Loucy (cell line): ENCODE results near the gene NARS2.

Experiments
- H2AFZ ChIP-seq: fragments of 200-600 bp; sonication (generic); 2 replicates; pipeline ENCODE4 v1.6.0; 2016; ENCODE audit warnings: antibody characterized with exemption, mild to moderate bottlenecking, low read length, moderate library complexity
- H3F3A ChIP-seq: fragments of 200-600 bp; 2 replicates; pipeline ENCODE4 v1.6.0; 2016; ENCODE audit warnings: antibody characterized with exemption, low read depth, mild to moderate bottlenecking
- H3K27me3 ChIP-seq: fragments of 200-600 bp; sonication (generic); 2 replicates; pipeline ENCODE4 v1.6.1; 2014; ENCODE audit warnings: low read length, mild to moderate bottlenecking; ENCODE audit not compliant: insufficient read depth, poor library complexity, severe bottlenecking
- H3K36me3 ChIP-seq: fragments of 200-600 bp; sonication (generic); 2 replicates; pipeline ENCODE4 v1.6.1; 2016; ENCODE audit warnings: low read length; ENCODE audit not compliant: insufficient read depth
- H3K4me1 ChIP-seq: fragments of 200-600 bp; sonication (generic); 2 replicates; pipeline ENCODE4 v1.5.1; 2014; ENCODE audit warnings: low read length, mild to moderate bottlenecking; ENCODE audit not compliant: insufficient read depth, poor library complexity, severe bottlenecking
- H3K4me2 ChIP-seq: fragments of 200-600 bp; sonication (generic); 2 replicates; pipeline ENCODE4 v1.6.0; 2014; ENCODE audit warnings: antibody characterized with exemption, low read length, low read depth, mild to moderate bottlenecking; ENCODE audit not compliant: poor library complexity, severe bottlenecking
- H3K4me3 ChIP-seq: fragments of 200-600 bp; sonication (generic); 2 replicates; pipeline ENCODE4 v1.5.1; 2014; ENCODE audit warnings: low read length, mild to moderate bottlenecking, mixed read lengths; ENCODE audit not compliant: poor library complexity, severe bottlenecking
- H3K79me2 ChIP-seq: fragments of 200-600 bp; sonication (generic); 2 replicates; pipeline ENCODE4 v1.6.1; 2014; ENCODE audit warnings: low read length; ENCODE audit not compliant: insufficient read depth
- H3K9ac ChIP-seq: fragments of 200-600 bp; sonication (generic); 2 replicates; pipeline ENCODE4 v1.6.0; 2014; ENCODE audit warnings: mild to moderate bottlenecking, low read depth, low read length, moderate library complexity; ENCODE audit not compliant: poor library complexity, severe bottlenecking
- H3K9me2 ChIP-seq: fragments of 200-600 bp; sonication (generic); replicated peaks from 2 replicates; pipeline ENCODE4 v1.6.1; 2016; ENCODE audit warnings: low read depth, low read length, mixed read lengths
- H3K9me3 ChIP-seq: fragments of 200-600 bp; sonication (generic); 2 replicates; pipeline ENCODE4 v1.6.1; 2014; ENCODE audit warnings: mild to moderate bottlenecking, antibody characterized with exemption, low read length, low read depth; ENCODE audit not compliant: insufficient read depth
- H4K20me1 ChIP-seq: fragments of 200-600 bp; sonication (generic); 2 replicates; pipeline ENCODE4 v1.6.0; 2014; ENCODE audit warnings: antibody characterized with exemption, low read length, mild to moderate bottlenecking; ENCODE audit not compliant: insufficient read depth, poor library complexity, severe bottlenecking
- EZH2phosphoT487 ChIP-seq: fragments of 200-600 bp; IDR thresholded peaks from 2 replicates; pipeline ENCODE4 v1.6.1; 2018; ENCODE audit warnings: antibody characterized with exemption, mild to moderate bottlenecking, moderate library complexity, borderline replicate concordance
- TF ChIP-seq, protein P1 (sequence below): fragments of 200-600 bp; sonication (generic); conservative IDR thresholded peaks from 2 replicates; pipeline ENCODE4 v1.5.1; 2014; ENCODE audit warnings: mild to moderate bottlenecking, antibody characterized with exemption, low read length

The NARS2 gene

GRCh38 chr11:78403781-78404180, 170.9 kb downstream of the NARS2 start:
- Histone ChIP-seq H3K9ac (no peak overlapping the region), H4K20me1 (no peaks in the 10 kb centered on the region), H3K4me2 (no peak overlapping the region), H2AFZ (no peak overlapping the region), H3K36me3 (no peaks in the 10 kb centered on the region), H3K9me3 (peaks cover under 1% of the 10 kb centered on the region; the same call in 1 of the 2 replicates), H3K4me3 (no peak overlapping the region), H3K27me3 (no peaks in the 10 kb centered on the region), H3K79me2 (no peaks in the 10 kb centered on the region), H3K4me1 (no peaks in the 10 kb centered on the region), H3F3A (no peaks in the 10 kb centered on the region), H3K9me2 (no peaks in the 10 kb centered on the region)
- TF ChIP-seq, protein P1, sequence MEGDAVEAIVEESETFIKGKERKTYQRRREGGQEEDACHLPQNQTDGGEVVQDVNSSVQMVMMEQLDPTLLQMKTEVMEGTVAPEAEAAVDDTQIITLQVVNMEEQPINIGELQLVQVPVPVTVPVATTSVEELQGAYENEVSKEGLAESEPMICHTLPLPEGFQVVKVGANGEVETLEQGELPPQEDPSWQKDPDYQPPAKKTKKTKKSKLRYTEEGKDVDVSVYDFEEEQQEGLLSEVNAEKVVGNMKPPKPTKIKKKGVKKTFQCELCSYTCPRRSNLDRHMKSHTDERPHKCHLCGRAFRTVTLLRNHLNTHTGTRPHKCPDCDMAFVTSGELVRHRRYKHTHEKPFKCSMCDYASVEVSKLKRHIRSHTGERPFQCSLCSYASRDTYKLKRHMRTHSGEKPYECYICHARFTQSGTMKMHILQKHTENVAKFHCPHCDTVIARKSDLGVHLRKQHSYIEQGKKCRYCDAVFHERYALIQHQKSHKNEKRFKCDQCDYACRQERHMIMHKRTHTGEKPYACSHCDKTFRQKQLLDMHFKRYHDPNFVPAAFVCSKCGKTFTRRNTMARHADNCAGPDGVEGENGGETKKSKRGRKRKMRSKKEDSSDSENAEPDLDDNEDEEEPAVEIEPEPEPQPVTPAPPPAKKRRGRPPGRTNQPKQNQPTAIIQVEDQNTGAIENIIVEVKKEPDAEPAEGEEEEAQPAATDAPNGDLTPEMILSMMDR, result no peak
- no peak for TF ChIP-seq EZH2phosphoT487

- Histone ChIP-seq H3K4me1 (peaks cover 3% of the 10 kb centered on the region), H3F3A (no peaks in the 10 kb centered on the region)
These were observed 171.8 kb downstream of the NARS2 start for GRCh38 chr11:78402847-78403246.

DNA sequence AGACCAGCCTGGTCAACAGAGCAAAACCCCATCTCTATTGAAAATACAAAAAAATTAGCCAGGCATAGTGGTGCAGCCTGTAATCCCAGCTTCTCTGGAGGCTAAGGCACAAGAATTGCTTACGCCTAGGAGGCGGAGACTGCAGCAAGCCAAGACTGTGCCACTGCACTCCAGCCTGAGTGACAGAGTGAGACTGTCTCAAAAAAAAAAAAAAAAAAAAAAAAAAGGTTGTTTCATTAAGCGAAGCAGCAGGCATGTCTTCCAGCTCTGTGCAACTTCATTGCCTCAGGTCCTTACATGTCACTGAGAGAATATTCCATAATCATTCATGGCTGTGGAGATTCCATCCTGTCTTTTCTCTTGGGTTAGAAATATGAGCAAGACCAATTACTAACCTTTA, 174.0 kb downstream of the NARS2 start:
- Histone ChIP-seq H3F3A (no peaks in the 10 kb centered on the region), H2AFZ (no peak overlapping the region), H3K9me2 (no peaks in the 10 kb centered on the region), H4K20me1 (no peaks in the 10 kb centered on the region), H3K4me3 (no peak overlapping the region), H3K9ac (no peak overlapping the region), H3K36me3 (no peaks in the 10 kb centered on the region), H3K4me2 (no peak overlapping the region), H3K27me3 (no peaks in the 10 kb centered on the region), H3K79me2 (no peaks in the 10 kb centered on the region), H3K9me3 (no peaks in the 10 kb centered on the region), H3K4me1 (peaks cover 12% of the 10 kb centered on the region)
- TF ChIP-seq, protein P1, result no peak
- TF ChIP-seq EZH2phosphoT487, result no peak

More at GRCh38 chr11:78402847-78403246, 171.8 kb downstream of the NARS2 start:
- no peak overlapping the region for H3K4me2 ChIP-seq
- H3K79me2 ChIP-seq, result no peaks in the 10 kb centered on the region
- H4K20me1 ChIP-seq, result no peaks in the 10 kb centered on the region
- H3K9me3 ChIP-seq, result no peaks in the 10 kb centered on the region
- H3K4me3 ChIP-seq, result no peak overlapping the region
- no peaks in the 10 kb centered on the region for H3K27me3 ChIP-seq
- no peak overlapping the region for H3K9ac ChIP-seq
- no peaks in the 10 kb centered on the region for H3K36me3 ChIP-seq
- TF ChIP-seq, protein P1, result no peak
- no peak for TF ChIP-seq EZH2phosphoT487
- H3K9me2 ChIP-seq, result no peaks in the 10 kb centered on the region
- H2AFZ ChIP-seq, result no peak overlapping the region
